Measurements from ENCODE around the gene TMBIM4.

TMBIM4 gene

DNA sequence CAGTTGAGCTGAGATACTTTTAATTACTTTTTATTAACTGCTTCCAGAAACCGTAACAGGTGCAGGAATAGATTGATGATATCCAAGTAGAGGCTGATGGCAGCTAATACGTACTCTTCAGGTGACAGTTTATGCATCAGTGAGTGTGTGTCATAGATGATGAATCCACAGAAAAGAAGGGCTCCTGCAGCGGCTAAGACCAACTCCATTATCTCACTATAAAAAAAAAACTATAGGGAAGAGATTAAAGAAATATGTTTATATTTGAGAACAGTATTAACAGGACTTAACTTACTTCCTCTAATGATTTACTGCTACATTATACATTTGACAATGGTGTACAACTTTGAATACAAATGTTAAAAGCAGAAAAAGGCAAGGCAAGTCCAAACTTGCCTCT is 31.9 kb downstream of the TMBIM4 start:
- no peak for DNase-seq

DNA sequence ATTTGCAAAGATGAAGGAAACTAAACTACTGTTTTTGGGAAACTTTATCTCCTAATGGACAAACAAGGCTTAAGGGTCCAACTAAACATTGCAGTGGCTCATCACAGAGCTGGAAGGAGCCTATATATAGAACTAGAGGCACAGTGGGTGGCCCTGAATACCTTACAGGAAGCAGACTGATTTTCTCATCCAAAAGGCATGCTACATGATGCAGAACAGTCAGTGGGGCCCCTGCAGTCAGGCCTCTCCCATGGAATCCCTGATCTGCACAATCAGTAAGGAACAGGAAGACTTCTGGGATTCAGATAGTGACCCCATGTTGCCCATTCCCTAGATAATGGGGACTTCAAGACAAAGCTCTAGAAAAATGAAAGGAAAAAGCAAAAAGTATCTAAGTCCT is 37.4 kb downstream of the TMBIM4 start:
- no peak for DNase-seq

DNA sequence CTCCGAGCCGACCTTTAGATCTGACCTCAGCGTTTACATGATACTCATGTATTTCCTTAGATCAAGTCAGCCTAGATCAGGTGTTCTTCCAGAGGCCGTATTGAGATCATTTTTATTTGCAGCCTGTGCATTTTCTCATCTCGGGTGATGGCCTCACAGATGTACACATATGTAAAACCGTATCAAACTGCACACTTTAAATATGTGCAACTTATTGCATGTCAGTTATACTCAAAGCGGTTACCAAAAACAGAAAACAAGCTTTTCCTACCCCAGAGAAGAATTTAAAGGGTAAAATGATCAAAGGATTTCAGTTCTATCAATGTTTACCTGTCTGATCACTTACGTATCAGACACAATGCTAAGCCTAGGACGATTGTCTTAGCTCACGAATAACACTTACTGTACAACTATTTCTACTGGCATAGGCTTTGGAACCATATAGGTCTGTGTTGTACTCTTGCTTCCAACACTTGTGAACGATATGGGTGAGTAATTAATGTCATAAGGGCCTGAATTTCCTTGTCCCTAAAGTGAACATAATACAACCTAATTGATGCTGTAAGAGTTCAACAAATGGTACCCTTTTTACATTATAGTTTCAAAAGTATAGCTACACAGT is 38.6 kb downstream of the TMBIM4 start:
- DNase-seq, result no peak

DNA sequence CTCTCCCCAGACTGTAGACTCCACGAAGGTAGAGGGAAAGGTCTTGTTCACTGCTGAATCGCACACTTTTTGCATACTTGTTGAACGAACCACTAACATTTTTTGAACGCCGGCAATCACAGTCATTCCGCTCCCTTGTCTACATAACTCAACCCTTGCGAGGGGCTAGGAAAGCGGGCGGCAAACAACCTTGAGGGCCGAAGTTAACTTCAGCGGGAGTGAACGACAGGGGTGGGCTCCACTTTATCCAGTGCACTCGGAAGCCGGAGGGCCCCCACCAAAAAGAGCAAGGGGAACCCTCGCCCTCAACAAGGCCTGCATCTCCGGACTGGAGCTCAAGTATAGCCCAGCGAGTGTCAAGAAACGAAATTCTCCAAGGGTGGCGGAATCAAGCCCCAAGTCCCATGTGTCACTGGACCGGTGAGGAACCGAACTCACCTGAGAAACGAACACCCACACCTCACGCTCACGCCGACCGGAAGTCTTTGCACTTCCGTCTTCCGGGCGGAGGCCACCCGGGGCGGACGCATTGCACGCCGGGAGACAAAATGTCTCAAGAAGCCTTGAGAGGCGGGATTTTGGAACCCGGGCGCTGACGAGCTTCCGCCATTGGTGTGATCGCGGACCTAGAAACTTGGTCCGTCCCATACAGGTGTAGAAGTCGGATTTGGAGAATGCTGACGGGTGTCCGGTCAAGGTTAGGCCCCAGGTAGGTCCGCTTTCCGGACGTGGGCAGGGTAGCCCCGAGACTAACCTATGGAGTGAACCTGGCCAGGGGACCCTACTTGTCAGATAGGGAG is 39.3 kb downstream of the TMBIM4 start, which contains the start of gene LLPH:
TSS of gene LLPH (minus strand) at position 484 of the 800 bp plus-strand sequence. CDS start 1,644 bp downstream, outside the sequence.
- peak; percentile 92 for DNase-seq

DNA sequence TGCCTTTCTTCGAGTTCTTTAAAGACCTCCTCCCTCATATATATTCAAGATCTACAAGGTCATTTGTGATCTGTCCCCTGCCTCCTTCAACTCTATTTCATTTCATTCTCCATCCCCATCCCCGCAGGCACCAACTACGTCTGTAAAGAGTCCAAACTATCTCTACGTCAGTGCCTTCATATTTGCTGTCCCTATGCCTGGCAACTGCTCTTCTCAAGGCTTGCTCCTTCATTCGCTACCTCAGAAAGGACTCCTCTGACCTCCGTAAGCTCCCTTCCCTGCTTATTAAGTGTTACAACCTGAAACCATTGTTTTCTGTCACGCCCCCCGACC is 39.9 kb downstream of the TMBIM4 start:
- no peak for DNase-seq

DNA sequence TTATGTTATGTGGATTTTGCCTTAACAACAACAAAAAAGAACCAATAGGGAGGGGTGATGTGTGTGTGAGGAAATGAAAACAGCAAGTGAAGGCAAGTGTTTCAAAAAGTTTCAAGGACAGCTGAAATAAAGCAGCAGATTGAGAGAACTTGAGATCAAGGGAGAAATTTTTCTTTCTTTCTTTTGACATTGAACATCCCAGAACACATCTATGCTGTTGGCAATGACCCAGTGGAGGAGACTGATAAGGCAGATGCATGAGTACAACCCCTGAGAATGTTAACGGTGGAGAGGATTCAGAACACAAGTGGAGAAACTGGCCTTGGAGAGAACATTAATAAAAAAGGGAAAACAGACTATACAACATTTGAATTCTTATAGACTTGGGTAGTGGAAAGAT is 42.1 kb downstream of the TMBIM4 start:
- DNase-seq, result no peak

DNA sequence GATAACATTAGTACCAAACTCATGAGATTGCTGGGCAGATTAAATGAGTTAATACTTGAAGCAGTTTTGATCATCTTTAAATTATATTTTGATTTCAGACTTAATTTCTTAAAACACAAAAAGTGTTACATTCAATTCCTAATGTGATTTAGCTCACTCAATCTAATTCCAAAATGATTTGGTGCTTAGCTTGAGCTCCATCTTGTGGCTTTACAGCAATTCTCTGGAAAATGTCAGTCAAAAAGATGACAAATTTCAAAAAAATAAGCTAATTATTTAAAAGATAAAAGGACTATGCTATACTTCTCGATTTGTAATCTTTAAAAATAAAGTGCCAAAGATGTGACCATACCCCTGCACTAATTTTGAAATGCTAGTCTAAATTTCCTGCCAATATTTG is 49.3 kb downstream of the TMBIM4 start:
- DNase-seq, result no peak

DNA sequence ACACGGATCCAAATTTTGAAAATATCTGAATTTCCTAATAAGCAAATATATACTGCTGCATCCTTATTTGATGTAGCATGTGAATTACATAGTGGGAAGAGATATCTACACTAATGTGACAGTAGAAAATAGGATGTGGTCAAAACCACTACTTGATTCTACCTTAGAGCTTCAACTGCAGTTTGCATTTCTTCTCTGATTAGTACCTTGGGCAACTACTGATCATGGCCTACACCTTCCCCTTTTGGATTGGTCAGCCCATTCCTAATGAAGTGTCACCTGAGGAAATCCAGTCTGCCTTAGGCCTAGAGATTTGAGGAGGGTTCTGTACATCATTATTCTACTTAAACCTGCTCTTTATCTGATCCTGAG is 49.9 kb downstream of the TMBIM4 start:
- DNase-seq, result no peak

GRCh38 chr12:66119229-66119869 is 50.4 kb downstream of the TMBIM4 start:
- no peak for DNase-seq

GRCh38 chr12:66118240-66118891 is 51.4 kb downstream of the TMBIM4 start:
- DNase-seq, result no peak

GRCh38 chr12:66117242-66117641 is 52.6 kb downstream of the TMBIM4 start:
- DNase-seq, result no peak

GRCh38 chr12:66115071-66115600 is 54.7 kb downstream of the TMBIM4 start:
- DNase-seq, result no peak

- no peak for DNase-seq
Measured at GRCh38 chr12:66113471-66113870, 56.3 kb downstream of the TMBIM4 start.

DNA sequence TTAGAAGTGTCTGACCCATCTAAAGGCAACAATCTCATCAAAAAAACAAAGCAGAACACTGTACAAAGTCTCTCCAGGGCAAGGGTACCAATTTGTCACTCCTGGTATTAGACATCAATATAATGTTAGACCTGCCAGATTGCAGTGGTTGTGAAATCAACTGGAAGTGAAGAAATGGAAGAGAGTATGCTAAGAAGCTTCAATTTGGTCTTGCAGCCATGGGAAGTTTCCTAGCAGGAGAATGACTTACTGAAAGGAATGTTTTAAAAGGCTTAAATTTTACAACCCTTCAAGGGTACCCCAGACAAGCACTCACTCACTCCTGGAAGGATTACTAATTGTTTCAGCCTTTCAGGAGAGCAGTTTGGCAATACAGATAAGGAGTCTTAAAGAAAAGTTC is 58.2 kb downstream of the TMBIM4 start:
- DNase-seq, result no peak

DNA sequence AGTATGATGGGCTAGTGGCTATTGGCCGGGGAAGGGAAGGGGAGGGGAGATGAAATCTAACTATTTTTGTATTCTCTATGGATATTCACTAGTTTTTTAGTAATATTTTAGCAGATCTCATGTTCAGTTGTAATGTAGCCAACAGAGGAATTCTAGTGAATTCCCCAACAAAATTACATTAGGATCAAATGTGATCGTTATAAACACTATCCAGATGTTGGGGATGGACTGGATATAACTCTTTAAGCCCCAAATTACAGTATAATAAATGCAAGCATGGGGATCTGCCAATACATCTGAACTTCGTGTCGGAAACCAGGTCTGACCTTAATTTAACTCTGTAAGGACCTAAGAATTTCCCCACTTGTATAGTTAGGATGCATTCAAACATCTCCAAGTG is 60.7 kb downstream of the TMBIM4 start:
- no peak for DNase-seq

DNA sequence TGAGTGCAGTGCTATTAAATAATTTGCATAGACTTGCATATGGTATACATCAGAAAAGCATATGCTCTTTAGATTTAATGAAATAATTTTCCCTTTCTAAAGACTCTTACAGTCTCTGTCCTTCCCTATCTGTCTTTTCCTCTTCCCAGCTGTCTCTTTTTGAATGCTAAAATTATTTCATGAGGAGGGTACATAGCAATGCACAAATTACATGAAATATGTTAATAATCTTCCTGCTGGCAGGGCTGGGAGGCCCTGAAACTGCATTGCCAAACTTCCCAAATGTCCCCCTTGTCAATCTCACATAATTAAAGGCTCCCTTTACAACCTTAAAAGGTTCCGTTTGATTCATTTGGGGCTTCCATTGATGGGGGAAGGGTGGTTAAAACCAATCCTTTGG is 61.4 kb downstream of the TMBIM4 start:
- DNase-seq, result no peak

DNA sequence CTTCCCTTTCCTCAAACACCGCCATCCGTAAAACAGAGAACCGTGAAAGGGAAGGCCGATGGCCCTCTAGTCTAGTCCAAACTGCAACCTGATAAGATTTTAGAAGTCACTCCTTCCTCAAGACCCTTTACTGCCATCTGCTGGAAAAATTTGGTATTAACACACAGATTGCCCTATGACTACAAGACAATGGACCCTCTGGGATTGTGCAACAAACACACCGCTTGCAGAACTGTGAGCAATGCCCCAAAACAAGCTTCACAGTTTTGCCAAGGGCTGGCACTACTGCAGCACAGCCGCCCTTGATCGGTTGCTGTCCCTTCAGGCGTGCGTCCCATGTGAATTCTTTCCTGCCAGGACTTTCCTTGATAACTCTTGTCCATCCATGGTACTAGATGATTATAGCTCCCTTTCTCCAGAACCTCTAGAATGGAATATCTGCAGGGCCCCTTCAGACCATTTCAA is 62.3 kb downstream of the TMBIM4 start:
- DNase-seq, result peak; percentile 84

- DNase-seq, result no peak
Measured at GRCh38 chr12:66103016-66103913, 66.5 kb downstream of the TMBIM4 start.

DNA sequence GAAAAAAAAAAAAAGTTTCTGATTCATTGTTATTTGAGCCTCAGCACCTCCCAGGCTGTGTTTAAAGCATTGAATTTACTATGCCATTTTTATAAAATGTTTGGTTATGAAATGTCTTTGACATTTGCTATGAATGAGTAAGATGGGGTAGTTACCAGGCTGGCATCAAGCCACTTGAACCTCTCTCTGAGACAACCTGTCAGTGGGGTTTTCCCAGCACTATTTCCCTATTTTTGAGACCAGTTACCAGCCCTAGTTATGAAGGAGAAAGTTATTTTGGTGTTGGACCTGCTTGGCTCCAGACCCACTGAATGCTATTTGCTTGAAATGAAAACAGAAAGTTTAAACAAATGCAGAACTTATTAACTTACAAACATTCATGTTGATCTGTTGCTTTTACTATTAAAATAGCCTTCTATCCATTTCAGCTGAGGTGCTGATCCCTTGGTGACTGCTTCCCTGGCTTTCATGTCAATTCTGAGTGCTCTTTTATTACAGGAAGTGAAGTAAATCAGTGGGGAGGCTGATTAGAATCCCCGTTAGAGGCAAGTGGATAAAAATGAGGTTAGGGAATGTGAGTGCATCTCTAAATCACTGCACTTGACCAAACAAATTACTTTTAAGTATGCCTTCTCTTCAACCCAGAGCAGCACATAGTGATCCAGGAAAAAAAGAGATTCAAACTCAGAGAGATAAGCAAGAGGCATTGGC is 77.1 kb downstream of the TMBIM4 start:
- DNase-seq, result no peak

- DNase-seq, result no peak
Measured at GRCh38 chr12:66090157-66090556, 79.6 kb downstream of the TMBIM4 start.

GRCh38 chr12:66087365-66087943 is 82.3 kb downstream of the TMBIM4 start:
- peak; percentile 70 for DNase-seq
